NCI-H345 treated with DMSO at 0.1 percent for 48 hours (cell line): ENCODE data around the gene ARHGEF10L.

ENCODE experiments used
- DNase-seq: peaks from one replicate; lab custom pipeline; 2025; ENCODE audit not compliant: unreplicated experiment; lab: John Stamatoyannopoulos, UW

Gene ARHGEF10L

DNA sequence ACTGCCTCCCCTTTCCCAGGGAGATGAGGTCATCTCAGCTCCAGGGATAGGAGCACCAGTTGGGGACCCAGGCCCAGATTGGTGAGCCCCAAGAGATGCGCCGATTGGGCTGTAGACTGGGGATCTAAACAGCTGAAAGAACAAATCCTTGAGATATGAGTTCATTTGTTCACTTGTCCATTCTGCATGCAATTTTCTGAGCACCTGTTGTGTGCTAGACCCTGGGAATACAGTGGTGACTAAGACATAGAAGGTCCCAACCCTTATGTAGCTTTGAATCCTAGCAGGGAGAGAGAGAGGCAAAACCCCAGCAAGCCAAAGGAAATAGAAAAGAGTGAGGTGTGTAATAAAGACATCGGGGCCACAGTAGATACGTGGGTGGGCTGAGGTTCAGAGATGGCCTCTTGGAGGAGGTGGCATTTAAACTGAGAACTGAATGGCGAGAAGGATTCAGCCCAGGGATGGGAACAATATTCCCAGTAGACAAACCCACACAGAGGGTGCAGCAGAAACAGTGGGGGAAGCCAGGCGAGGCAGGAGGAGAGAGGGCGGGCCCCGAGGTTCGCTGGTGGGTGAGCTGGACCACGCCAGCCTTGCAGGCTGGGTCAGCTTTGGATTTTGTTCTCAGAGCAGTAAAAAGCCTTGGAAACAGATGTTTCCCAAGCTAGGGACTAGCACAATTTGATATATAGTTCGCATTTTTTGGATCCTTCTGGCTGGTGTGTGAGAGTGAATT, 110.0 kb downstream of the ARHGEF10L start:
- DNase-seq, result no peak

DNA sequence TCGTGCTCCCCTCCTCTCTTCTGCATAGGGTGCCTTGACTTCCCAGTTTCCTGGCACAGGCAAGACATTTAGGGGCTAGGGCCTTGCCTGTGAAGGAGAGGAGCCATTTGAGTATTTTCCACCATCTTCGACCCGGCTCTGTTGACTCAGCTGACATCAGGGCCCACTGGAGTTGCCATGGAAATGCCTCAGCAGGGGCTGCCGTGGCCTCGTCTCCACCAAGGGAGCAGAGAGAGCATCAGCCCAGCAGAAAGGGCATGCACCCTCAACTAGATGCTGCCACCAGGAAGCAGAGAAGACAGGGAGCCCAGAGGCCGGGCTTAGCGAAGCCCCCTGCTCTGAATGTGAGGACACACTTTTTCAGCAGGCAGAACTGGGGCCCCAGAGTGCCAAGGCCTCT, 113.8 kb downstream of the ARHGEF10L start:
- no peak for DNase-seq

DNA sequence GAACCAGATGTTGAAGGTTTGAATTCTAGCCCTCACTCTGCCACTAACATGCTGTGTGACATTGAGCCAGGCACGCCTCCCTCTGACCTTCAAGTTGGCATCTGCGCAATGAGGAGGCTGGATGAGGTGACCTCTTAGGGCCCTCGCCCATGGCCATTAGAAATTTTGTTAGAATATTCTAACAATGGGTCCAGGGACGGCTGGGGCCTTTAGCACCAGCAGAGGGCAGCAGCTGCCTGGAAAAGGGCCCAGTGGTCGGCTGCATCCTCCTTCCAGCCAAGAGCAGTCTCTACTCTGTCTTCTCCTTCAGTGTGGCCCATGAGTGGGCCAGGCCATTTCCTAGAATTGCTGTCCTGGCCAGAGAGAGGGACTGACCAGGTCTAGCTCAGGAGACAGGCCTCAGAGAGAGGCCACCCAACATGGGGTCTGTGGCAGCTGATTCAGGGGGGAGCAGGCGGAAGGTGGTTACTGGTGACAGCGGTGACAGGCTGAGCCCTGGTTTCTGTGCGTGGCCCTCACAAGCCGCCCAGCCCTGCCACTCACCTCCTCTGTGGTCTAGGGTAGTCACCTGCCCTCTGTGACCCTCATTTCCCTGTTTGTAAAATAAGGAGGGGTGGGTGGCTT, 114.3 kb downstream of the ARHGEF10L start:
- DNase-seq, result no peak

DNA sequence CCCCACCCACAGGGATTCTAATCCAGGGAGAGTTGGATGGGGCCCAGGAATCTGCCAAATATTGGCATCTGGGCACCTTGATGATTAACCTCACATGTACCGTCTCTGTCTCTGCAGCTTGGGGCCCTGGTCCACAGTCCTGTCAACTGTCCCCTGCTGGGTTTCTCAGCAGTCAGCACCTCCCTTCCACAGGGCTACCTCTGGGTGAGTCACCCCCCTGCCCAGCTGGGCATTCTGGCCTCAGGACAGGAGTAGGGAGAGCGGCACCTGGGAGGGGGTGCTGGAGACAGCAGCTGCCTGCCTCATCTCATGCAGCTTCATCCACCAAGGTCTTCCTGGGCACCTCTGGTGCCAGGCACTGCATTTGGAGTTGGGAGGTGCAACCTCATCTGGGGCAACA, 115.0 kb downstream of the ARHGEF10L start:
- DNase-seq, result no peak

DNA sequence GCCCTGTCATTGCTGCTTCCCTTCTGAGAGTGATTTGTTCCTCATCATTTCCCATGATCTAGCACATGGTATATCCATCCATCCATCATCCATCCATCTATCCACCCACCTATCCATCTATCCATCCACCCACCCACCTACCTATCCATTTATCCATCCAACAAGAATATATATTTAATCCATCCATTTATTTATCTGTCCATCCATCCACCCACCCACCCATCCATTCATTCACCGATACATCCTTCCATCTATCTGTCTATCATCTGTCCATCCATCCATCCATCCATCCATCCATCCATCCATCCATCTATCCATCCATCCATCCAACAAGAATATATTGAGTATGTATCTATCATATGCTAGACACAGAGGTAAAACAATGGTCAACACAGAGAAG, 115.7 kb downstream of the ARHGEF10L start:
- no peak for DNase-seq

DNA sequence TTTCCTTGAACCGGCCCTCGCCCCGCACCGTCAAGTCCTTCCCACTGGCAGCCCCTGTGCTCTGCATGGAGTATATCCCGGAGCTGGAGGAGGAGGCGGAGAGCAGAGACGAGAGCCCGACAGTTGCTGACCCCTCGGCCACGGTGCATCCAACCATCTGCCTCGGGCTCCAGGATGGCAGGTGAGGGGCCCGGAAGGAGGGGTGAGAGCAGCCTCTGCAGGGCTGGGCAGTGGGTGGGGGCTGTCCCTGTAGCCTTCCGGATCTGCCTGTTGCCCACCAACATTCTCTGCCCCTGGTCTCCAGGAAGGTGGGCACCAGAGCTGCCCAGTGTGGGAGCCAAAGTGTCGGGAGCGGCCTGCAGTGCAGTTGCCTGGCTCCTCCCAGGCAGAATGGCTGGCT, 116.4 kb downstream of the ARHGEF10L start:
- DNase-seq, result no peak

DNA sequence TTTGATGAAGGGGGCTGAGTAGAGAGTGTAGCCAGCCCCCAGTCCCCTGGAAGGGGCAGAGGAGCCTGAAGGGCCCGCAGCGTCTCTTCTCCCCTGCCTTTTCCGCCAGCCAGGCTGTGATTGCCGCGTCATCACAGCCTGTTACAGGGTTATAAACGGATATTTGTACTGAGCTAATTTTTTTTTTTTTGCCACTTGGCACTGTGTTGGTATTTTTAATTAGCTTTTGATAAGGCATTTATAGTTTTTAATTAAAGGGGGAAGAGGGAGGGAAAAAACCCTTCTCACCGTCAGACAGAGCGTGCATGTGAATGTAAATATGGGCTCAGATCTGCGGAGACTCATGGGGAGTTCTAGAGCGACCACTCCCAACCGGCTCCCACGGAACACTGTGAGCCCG, 117.9 kb downstream of the ARHGEF10L start:
- no peak for DNase-seq

DNA sequence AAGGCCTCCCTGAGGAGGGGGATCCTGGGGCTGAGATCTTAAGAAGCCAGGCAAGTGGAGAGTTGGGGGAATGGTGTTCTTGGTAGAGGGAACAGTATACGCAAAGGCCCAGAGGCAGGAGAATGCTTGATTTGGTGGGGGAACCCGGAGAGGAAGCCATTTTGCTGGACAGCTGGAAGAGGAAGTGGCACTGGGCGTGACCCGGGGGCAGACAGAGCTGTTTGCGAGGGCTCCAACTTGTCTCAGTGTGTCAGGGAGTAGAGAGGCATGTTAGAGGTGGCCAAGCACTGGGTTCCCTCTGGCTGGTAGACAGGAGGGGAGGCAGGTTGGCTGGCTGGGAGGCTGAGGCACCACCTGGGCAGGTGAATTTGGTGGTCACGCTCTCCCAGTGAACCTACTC, 119.3 kb downstream of the ARHGEF10L start:
- DNase-seq, result no peak

DNA sequence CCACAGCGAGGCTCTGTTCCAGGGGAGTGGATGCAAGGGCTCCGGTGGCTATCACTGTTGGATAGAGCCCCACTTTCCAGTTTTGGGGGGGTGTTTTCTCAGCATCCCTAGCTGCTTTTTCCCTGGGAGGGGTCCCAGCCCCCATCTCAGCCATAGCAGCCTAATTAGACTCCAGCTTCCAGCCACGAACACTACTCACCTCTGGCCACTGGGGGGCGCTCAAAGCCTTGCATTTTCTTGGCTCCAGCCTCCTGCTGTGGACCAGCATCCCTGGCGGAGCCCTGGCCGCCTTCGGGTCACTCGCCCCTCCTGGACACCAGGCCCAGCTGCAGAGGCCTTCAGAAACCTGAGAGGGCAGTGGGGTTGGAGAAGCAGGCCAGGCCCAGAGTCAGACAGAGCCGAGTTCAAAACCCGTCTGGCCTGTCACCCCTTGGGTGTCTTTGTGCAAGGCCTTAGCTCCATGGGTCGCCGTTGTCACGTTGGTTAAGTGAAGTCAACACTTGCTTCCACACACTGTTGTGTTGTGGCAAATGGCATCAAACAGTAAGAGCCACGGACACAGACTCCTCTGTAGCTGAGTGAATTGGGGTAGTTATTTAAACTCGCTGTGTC, 122.2 kb downstream of the ARHGEF10L start:
- peak; percentile 52 for DNase-seq

DNA sequence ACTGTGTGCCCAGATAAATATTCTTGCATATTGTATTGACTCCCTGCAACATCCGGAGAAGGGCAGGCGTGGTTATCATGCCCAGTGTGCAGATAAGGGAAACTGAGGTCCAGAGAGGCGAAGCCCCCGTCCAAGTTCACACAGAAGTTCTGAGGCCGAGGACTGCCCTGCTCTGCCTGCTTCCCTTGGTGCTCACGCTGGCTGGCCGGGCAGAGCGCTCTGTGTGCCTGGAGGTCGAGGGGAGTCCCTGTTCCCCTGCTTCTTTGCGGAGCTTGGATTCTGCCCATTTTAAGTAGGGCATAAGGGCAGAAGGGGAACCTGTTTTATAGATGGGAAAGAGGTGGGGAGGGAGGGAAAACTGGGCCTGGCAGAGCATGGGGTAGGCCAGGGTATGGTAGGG, 122.8 kb downstream of the ARHGEF10L start:
- no peak for DNase-seq

DNA sequence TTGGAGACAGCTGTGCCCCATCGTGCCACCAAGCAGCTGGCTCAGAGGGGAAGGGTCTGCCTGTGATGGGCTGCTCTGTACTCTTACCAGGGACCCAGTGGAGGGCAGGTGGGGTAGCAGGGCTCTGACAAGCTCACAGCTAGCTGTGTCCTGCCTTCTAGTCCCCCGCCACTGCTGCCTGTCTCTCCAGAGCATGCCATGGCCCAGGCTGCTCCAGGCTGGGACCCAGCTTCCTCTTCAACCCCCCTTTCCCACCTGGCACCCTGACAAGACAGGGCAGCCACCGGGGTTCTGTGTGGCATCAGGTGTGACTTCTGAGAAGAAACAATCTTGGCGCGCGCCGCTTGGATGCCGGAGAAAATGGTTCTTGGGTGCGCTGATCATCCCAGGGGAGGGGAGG, 123.3 kb downstream of the ARHGEF10L start:
- DNase-seq, result no peak

DNA sequence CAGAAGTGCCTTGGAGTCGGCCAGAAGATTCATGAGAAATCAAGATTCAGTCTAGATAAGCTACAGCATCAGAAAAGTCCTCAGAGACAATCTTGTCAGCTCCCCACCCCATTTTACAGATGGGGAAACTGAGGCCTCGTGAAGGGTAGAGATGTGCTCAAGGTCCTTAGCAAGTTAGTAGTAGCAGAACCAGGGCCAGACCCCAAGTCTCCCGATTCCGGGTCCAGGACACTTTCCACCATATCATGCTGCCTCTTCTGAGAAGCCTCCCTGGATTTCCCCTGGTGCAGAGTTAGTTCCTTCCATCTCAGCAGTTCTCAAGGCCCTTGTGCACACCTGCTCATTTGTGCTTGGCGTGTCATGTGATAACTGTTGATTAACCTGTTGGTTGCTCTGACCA, 124.1 kb downstream of the ARHGEF10L start:
- no peak for DNase-seq

DNA sequence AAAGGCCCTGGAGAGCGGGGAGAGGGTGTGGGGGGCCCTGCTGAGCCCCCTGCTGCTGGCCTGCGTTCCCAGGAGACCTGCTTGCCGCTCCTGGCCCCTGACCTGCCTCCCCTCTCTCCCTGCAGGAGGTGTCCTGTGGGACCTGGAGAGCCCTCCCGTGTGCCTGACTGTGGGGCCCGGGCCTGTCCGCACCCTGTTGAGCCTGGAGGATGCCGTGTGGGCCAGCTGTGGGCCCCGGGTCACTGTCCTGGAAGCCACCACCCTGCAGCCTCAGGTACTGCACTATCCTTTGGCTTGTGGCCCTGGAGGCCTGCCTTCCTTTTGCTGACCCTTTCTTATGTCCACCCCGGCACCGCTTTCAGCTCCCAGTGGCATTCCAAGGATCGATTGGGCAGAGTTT, 124.8 kb downstream of the ARHGEF10L start:
- DNase-seq, result no peak

DNA sequence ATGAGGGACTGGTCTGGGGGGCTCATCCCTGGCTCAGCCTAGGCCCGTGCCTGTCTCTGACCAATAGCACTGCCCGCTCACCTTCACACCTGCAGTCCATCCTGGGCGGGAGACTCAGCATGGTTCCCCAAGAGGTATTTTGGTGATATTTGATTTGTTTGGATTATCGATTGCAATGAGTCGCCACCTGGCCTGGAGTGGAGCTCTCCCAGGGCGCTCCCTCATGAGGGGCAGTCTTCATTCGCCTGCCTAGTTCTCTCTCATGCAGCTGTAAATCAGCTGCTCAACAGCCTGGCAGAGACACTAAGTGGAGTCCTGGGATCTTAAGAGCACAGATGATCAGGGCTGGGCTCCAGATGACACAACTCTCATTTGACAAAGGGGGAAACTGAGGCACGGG, 125.6 kb downstream of the ARHGEF10L start:
- no peak for DNase-seq

DNA sequence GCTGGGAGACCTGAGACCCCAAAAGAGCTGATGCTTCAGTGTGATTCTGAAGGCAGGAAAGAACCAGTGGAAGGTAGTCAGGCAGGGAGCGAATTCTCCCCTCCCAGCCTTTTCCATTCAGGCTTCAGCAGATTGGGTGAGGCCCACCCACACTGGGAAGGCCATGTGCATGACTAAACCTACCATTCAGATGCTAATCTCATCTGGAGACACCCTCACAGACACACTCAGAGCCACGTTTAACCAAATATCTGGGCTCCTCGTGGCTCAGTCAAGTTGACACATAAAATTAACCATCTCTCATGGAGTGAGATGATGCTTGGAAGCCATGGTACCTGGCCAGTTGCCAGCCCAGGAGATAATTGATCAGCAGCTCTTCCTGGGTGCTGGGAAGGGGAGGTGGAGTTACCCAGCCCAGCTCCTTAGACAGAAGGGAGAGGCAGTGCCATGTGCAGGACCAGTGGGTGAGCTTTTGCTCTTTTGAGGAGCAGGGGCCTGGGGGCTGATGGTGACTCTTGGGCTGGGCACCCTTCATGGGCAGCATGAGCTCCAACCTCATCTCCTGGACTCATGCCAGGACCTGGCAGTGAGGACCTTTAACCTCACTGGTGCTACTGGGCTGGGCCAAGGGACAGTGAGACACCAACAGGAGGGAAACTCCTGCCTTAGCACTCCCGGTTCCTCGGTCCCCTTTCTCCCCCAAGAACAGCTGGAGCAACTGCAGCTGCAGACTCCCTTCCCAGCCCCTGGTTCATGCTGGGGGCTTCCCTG, 126.6 kb downstream of the ARHGEF10L start:
- peak; percentile 39 for DNase-seq

DNA sequence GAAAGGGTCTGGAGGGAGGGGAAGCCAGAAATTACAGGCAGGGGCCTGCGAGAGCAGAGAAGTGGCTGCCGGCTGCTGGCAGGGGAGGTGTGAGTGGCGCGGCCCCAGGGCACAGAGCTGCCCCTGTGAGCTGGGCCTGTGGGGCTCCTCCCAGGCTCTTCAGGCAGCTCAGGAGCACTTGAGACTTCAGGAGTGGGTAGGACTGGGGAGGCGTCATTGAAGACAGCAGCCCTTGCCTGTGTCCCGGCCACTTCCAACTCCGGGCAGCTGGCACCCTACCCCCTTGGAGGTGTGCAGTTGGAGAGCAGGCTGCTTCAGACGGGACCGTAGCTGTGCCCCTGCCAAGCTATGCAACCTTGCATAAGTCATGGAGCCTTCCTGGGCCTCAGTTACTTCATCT, 128.1 kb downstream of the ARHGEF10L start:
- DNase-seq, result peak; percentile 6

DNA sequence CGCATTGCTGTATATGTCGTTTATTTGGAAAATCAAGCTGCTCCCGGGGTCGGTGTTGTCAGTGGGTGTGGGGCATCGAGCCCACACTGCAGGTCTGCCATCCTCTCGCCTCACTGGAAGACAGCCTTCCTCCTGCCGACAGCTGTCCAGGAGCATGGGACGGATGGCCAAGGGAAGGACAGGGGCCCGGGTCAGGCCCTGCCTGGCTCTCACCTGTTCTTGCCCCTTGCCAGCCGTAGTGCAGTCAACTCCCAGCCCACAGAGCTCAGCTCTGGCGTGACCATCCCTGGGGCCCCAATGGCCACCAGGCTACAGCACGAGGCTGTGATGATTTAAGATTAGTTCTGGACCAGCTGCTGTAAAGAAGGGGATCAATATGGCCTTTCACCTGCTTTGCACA, 128.7 kb downstream of the ARHGEF10L start:
- no peak for DNase-seq

DNA sequence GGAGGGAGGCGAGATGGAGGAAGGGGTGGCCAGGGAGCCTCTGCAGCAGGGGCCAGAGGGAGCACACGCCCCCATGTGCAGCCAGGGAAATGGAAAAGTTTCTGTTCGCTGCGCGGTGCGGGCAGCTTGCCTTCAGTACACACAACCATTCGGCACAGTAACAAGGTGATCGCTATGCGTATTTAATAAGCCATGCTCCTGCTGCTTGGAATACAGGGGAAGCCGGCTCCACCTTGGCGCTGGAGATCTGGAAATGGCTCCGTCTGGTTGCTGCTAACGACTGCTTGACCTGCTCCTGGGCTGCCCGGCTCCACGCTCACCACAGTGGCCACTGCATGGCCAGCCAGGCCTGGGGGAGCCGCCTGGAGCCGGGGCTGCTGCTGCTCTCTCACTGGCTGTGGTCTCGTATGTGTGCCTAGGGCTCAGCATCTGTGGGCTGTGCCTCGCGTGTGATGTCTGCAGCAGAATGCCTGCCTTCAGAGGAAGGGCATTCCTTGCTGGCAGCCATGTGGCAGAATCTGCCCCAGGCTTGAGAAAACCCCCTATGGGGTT, 129.2 kb downstream of the ARHGEF10L start:
- DNase-seq, result no peak

DNA sequence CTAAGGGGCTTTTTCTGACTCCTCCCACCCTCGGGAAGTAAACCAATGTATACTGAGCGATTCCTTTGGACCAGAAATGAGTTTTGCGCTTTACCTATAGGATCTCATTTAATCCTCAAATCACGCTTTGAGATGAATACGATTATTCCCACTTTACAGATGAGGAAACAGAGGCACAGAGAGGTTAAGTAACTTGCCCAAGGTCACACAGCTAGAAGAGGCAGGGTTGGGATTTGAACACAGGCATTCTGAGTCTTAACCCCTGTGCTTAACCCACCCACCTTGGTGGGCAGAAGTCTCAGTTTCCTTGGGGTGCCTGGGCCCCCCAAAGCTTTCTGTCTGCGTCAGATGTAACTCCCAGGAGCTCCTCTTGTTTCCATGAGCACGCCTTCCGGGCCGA, 129.8 kb downstream of the ARHGEF10L start:
- DNase-seq, result no peak

DNA sequence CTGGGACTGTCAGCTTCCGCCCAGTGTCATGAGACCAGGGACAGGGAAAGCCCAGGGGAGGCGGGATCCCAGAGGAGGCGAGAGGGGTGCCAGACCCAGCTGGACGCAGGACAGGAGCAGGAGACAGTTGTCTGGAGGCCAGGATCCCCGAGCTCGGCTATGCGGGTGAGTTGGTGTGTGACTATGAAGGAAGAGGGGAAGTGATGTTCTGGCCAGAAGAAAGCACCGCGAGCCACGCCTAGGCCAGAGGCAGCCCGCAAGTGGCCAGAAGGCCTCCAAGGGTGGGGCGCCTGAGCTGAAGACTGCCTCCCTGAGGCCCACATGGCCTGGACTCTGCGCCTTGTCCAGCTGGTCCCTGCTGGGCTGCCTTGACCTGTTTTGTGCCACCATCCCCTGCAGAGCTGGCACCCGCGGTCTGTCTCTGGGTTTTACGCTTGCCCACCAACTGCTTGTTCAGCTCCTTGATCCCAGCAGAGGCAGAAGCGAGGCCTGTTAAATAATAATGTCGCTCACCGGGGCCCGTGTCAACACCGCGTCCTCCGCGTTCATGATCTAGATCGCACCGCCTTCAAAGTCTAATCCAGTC, 130.5 kb downstream of the ARHGEF10L start:
- no peak for DNase-seq
